Cerebellar nuclear complex (tissue), 1 donor: ENCODE results near the gene DNAJB8.

Experiments used
- DNase-seq, 2 experiments: peaks; one replicate each; lab custom pipeline; 2025; lab: John Stamatoyannopoulos, UW

The DNAJB8 gene

GRCh38 chr3:128445357-128445756 lies 21.3 kb downstream of the DNAJB8 start:
- DNase-seq, result no peak

DNA sequence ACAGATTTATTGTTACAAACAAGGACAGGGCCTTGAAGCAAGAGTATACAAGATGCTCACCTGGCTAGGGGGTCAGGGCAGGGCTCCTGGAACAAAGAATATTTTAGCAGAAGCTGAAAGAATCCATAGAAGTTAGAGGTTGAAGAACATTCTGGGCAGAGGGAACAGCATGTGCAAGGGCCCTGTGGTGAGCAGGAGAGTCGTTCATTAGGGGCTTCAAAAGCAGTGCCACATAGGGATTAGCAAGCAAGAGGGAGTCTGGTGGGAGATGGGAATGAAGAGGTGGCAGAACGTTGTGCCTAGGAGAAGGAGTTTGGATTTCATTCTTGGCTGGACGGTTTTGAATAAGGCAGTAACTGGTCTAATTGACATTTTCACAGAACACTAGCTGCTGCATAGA lies 22.9 kb downstream of the DNAJB8 start:
- DNase-seq, result no peak

DNA sequence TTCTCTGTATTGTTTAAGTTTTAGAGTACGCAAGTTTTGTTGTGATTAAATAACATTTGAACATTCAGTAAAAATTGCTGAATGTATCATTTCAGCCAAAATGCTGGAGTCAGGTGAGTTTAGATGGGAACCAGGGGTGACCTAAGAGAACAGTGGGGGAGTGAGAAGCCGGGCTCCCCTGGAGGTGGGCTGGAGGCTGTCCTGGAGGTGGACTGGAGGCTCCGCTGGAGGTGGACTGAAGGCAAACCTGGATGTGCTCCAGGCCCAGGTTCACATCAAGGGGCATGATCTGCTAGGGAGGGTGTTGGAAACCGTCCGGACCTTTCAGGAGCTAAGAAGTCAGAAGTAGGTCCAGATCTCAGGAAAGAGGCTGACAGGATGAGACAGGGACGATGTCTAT lies 23.7 kb downstream of the DNAJB8 start:
- DNase-seq, result no peak

DNA sequence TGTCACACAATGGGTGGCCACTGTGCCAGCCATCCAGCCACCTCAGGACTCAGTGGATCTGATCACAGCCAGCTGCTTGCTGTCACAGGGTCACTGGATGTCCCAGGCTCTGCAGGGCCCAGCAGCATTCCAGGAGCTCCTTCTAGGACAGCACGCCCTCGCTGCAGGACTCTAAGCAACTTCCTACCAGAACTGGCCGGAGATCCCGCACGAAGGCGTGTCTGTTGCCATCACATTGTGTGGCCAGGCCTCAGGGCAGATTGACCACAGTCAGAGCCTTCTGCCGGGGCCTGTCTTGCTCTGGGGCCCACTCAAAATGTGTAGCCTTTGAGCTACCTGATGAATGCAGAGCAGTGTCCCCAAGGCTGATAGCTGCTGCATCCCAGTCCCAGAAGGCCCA lies 24.6 kb downstream of the DNAJB8 start:
- DNase-seq, result no peak

- DNase-seq, result no peak
Observed at GRCh38 chr3:128439226-128439625, 27.5 kb downstream of the DNAJB8 start.

GRCh38 chr3:128438488-128439072 lies 28.1 kb downstream of the DNAJB8 start:
- DNase-seq, result no peak

DNA sequence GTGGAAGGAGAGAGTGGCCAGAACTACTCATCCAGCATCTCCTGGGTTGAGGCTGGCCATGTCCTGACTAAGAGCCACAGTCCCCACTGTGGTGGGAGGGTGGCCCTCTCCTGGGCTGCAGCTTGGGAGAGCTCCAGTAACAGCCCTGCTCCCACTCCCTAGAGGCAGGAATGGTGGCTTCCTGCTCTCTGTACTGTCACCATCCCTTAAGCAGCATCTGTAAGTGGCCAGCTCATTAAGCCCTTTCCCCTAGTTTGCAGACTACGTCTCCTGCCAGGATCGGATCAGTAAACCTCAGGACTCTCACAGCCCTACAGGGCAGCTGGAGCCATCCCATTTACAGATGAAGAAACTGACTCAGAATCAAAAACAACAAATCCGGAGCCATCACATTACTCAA lies 30.5 kb downstream of the DNAJB8 start:
- DNase-seq, result no peak

GRCh38 chr3:128435561-128435960 lies 31.1 kb downstream of the DNAJB8 start:
- DNase-seq, result no peak

- DNase-seq, result peak in 1 of 2 experiments; percentile 2
Observed at GRCh38 chr3:128435058-128435457, 31.6 kb downstream of the DNAJB8 start.

DNA sequence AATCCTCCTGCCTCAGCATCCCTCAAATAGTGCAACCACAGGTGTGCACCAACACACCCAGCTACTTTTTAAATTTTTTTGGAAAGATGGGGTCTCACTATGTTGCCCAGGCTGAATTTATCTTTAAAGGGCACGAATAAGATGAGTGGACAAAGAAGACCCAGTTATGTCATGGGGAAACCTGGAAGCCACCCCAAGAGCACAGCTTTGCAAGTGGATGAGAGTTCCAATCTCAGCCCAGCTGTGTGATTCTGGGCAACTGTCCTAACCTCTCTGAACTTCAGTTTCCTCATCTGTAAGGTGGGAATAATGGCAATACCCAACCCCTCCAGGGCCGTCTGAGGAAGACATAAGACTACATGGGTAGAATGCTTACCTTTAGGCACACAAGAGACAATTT lies 32.2 kb downstream of the DNAJB8 start:
- DNase-seq, result no peak

DNA sequence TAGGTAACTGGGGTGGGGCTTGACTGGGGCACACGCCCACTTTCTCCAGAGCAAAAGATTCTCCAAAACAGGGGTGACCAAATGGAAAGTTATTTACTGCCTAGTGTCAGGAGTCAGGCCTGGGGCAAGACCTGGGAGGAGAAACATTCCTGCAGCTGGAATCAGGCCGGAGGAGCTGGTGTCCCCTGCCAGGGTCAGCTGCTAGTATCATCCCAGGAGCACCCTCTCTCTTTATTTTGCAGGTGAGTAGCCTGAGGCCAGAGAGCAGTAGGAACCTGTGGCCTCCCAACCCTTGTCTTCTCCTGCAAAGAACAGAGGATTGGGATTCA lies 32.9 kb downstream of the DNAJB8 start:
- DNase-seq, result no peak

GRCh38 chr3:128432971-128433836 lies 33.5 kb downstream of the DNAJB8 start:
- DNase-seq, result no peak

GRCh38 chr3:128432301-128432970 lies 34.3 kb downstream of the DNAJB8 start:
- no peak for DNase-seq

DNA sequence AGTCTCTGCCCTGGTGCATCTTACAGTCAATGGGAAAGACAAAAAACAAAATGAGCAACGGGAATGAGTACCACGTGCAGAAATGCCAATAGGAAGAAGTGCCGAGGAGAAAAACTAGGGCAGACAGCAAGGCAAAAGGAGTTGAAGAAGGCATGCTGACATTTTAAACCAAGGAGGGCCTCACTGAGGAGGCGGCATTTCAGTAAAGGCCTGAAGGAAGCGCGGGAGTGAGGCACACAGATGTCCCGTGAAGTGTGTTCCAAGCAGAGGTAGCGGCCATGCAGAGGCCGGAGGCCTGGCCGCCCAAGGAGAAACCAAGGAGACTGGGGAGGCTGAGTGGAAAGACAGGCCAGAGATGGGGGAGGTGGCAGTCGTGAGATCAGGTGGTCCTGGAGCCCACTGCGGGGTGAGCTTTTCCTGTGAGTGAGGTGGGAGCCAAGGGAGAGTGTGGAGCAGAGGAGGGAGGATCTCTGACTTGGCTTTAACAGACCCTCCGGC lies 34.8 kb downstream of the DNAJB8 start:
- no peak for DNase-seq

DNA sequence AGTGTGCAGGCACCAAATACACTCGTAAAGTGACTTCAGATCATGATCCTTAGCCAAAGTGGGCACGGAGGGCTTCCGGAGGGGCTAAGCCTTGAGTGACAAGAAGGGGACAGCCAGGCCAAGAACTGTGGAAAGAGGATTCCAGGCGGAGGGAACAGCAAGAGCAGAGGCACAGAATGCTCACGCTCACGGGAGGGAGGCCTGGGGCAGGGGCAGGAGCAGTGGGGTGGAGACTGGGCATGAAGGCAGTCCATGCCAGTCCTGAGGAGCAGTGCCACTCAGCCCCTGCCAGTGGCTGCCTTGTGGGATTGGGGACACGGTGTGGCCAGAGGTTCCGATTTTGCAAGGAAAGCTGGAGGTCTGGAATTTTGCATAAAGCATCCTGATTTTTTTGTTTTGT lies 36.0 kb downstream of the DNAJB8 start:
- no peak for DNase-seq

DNA sequence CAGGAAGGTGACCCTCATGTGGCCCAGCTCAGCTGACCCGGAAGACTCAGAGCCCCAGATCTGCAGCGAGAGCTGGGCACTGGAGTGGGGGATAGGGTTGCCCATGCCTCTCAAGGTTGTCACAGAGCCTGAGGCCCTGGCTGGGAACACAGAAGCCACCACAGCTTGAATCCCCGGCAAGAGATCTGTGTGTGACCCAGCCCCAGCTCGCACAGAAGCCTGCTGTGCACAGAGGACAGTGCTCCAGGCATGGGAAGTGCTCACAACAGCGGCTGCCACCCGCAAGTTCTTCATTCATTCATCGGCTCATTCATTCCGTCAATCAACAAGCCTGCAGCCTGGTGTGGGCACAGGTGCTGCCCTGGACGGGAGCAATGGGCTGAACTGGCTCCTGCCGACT lies 36.4 kb downstream of the DNAJB8 start:
- DNase-seq, result no peak

DNA sequence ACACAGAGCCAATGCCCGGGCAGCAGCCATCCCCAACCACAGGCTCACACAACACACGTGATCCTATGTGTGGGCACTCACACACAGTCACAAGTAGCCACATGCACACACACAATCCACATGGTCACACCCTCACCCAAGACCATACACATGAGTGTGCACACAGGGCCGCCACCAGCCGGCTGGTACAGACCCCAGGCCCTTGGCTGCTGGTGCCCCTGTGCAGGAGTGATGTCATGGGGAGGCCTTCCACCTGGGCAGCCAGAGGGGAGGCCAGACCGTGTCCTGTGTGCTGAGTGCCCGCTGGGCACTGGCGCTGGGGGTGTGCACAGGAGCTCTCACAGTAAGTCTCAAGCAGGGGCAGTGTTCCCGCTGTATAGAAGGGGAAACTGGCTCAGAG lies 36.9 kb downstream of the DNAJB8 start:
- DNase-seq, result no peak

GRCh38 chr3:128429275-128429674 lies 37.4 kb downstream of the DNAJB8 start:
- no peak for DNase-seq

- DNase-seq, result no peak
Observed at GRCh38 chr3:128427872-128428822, 38.5 kb downstream of the DNAJB8 start.

GRCh38 chr3:128427175-128427857 lies 39.4 kb downstream of the DNAJB8 start:
- DNase-seq, result no peak
